Thymus (tissue), 11 donors: ENCODE results near the gene MTMR4. TPM values are rescaled to one million over a fixed set of nuclear protein-coding genes. Genes with fewer than 3 reads are reported as not detected.

ENCODE experiments used
- DNase-seq, 9 donors: peaks; one replicate each; pipeline ENCODE4 v3.0.0-alpha.2; 2013; ENCODE audit warnings: low spot score in 9 of 9, low read depth in 6 of 9, missing footprints in 1 of 9
- H3K27ac ChIP-seq, 2 donors: one replicate each; pipeline ENCODE4 v1.5.1; 2013; ENCODE audit warnings: control low read depth in 1 of 2, low read depth in 1 of 2, low read length in 1 of 2, mild to moderate bottlenecking in 1 of 2, moderate library complexity in 1 of 2
- H3K27me3 ChIP-seq, 2 donors: one replicate each; pipeline ENCODE4 v1.5.1; 2013; ENCODE audit warnings: low read length in 1 of 2; ENCODE audit not compliant: control insufficient read depth in 2 of 2, insufficient read depth in 1 of 2
- H3K36me3 ChIP-seq, 2 donors: one replicate each; pipeline ENCODE4 v1.5.1; 2013; ENCODE audit warnings: low read length in 1 of 2, mild to moderate bottlenecking in 1 of 2, moderate library complexity in 1 of 2; ENCODE audit not compliant: control insufficient read depth in 2 of 2, insufficient read depth in 2 of 2
- H3K4me1 ChIP-seq, 2 donors: one replicate each; pipeline ENCODE4 v1.5.1; 2013; ENCODE audit warnings: low read length in 2 of 2; ENCODE audit not compliant: control insufficient read depth in 2 of 2, insufficient read depth in 2 of 2
- H3K4me3 ChIP-seq, 2 donors: one replicate each; pipeline ENCODE4 v1.5.1; 2013; ENCODE audit warnings: low read length in 2 of 2, control low read depth in 1 of 2, mild to moderate bottlenecking in 1 of 2
- H3K9me3 ChIP-seq, 2 donors: one replicate each; pipeline ENCODE4 v1.5.1; 2013; ENCODE audit warnings: low read length in 1 of 2, mild to moderate bottlenecking in 1 of 2; ENCODE audit not compliant: control insufficient read depth in 2 of 2, insufficient read depth in 1 of 2
- WGBS: extraction: QIAGEN DNeasy Blood & Tissue Kit; methylation state at CpG from one replicate; pipeline ENCODE4 v1.1.7; 2013; 5-methylcytosine and 5-hydroxymethylcytosine counted together
- polyA plus RNA-seq: library from polyadenylated mRNA; stranded (reverse); fragments of 200-250 nt; gene quantifications from one replicate; pipeline ENCODE4 v1.2.3, GENCODE V29; 2013
- total RNA-seq: library from RNA; stranded (reverse); fragments of 120-200 nt; gene quantifications from one replicate; pipeline ENCODE4 v1.2.4, GENCODE V29; 2013
- donor health status: healthy.

The MTMR4 gene
- total and polyA plus RNA-seq, 2 donors: 17.0 to 28.0 TPM

DNA sequence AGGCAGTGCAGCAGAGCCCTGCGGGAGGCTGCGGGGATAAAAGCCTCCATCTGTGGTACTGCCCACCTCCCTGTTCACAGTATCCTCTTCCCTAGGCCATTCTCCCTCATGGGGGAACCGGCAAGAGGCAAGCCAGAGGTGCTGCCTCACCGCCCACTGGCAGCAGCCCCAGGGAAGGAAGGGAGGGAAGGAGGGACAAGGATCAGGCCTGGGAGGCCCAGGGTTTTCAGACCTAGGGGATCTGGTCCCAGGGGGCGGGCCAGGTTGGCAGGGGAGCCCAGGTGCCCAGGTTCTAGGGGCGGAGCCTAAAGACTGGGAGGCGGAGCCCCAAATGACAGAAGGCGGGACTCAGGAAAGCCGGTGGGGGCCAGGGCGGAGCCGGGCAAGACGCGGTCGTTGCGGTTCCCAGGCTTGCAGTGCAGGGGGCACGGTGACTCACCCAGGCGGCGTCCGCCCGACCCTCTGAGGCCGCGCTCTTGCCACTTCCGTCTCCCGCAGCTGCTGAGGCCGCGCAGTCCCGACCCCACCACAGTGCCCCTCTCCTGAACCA is 3.0 kb upstream of the MTMR4 start:
- H3K36me3 ChIP-seq: peaks cover 2 to 10% of the 10 kb centered on the region in 2 donors
- H3K4me3 ChIP-seq: peak overlapping the region; percentile 59 to 80
- no peak for DNase-seq
- WGBS: 1% methylated on average over 27 of the region's 27 CpGs
- H3K9me3 ChIP-seq: no peaks in the 10 kb centered on the region
- H3K27me3 ChIP-seq: no peaks in the 10 kb centered on the region
- H3K4me1 ChIP-seq: peaks cover 24 to 45% of the 10 kb centered on the region in 2 donors
- H3K27ac ChIP-seq: peak overlapping the region; percentile 74 to 95

GRCh38 chr17:58516644-58517377 is 2.4 kb upstream of the MTMR4 start:
- WGBS: 74% methylated on average over 2 of the region's 2 CpGs
- Histone ChIP-seq H3K27me3 (no peaks in the 10 kb centered on the region), H3K9me3 (no peaks in the 10 kb centered on the region), H3K27ac (peak overlapping the region; percentile 74 to 95), H3K36me3 (peaks cover 4 to 17% of the 10 kb centered on the region in 2 donors), H3K4me1 (peaks cover 24 to 45% of the 10 kb centered on the region in 2 donors), H3K4me3 (peak overlapping the region; percentile 59 to 80)
- no peak for DNase-seq

DNA sequence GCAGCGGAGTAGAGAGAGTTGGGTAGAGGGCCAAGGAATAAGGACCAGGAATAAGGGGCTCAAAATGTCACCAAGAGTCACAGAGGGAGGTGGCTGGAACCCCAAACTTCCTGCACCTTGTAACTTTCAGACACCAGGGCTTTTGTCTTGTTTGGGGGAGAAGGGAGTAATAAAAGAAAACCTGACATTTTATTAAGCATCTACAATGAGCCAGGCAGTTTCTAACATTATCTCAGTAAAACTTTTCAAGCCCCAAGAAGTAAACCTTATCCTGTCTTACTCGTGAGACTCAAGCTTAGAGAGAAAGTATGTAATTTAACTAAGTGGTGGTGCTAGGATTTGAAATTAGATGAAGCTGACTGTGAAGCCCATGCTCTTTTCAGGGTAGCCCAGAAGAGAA is 848 bp upstream of the MTMR4 start:
- no peaks in the 10 kb centered on the region for H3K27me3 ChIP-seq
- no peak for DNase-seq
- 95% methylated on average over 2 of the region's 2 CpGs for WGBS
- H3K9me3 ChIP-seq: no peaks in the 10 kb centered on the region
- no peak overlapping the region for H3K4me3 ChIP-seq
- H3K36me3 ChIP-seq: peaks cover 18 to 32% of the 10 kb centered on the region in 2 donors
- peaks cover 24 to 43% of the 10 kb centered on the region in 2 donors for H3K4me1 ChIP-seq
- no peak overlapping the region for H3K27ac ChIP-seq

GRCh38 chr17:58514770-58515157 is 326 bp upstream of the MTMR4 start:
- Histone ChIP-seq H3K27ac (no peak overlapping the region), H3K4me1 (peaks cover 24 to 43% of the 10 kb centered on the region in 2 donors), H3K36me3 (peaks cover 23 to 37% of the 10 kb centered on the region in 2 donors), H3K4me3 (peak overlapping the region in 1 of 2 donors; percentile 66), H3K27me3 (no peaks in the 10 kb centered on the region), H3K9me3 (no peaks in the 10 kb centered on the region)
- 44% methylated on average over 11 of the region's 11 CpGs for WGBS
- DNase-seq: no peak

- peak in 1 of 9 donors; percentile 31 for DNase-seq
- no peak overlapping the region for H3K27ac ChIP-seq
- H3K36me3 ChIP-seq: peaks cover 37 to 49% of the 10 kb centered on the region in 2 donors
Observed at GRCh38 chr17:58513267-58513964, 1.0 kb downstream of the MTMR4 start.

GRCh38 chr17:58510075-58510474 is 4.4 kb downstream of the MTMR4 start:
- Histone ChIP-seq H3K27me3 (no peaks in the 10 kb centered on the region), H3K4me3 (no peak overlapping the region), H3K27ac (no peak overlapping the region), H3K9me3 (no peaks in the 10 kb centered on the region), H3K4me1 (peaks cover 15 to 23% of the 10 kb centered on the region in 2 donors), H3K36me3 (peaks cover 67 to 78% of the 10 kb centered on the region in 2 donors)
- WGBS: 94% methylated on average over 5 of the region's 5 CpGs
- no peak for DNase-seq

More at GRCh38 chr17:58513267-58513964, 1.0 kb downstream of the MTMR4 start:
- WGBS: 19% methylated on average over 14 of the region's 14 CpGs
- Histone ChIP-seq H3K27me3 (no peaks in the 10 kb centered on the region), H3K4me1 (peaks cover 24 to 34% of the 10 kb centered on the region in 2 donors), H3K9me3 (no peaks in the 10 kb centered on the region), H3K4me3 (peak overlapping the region; percentile 63 to 66)

DNA sequence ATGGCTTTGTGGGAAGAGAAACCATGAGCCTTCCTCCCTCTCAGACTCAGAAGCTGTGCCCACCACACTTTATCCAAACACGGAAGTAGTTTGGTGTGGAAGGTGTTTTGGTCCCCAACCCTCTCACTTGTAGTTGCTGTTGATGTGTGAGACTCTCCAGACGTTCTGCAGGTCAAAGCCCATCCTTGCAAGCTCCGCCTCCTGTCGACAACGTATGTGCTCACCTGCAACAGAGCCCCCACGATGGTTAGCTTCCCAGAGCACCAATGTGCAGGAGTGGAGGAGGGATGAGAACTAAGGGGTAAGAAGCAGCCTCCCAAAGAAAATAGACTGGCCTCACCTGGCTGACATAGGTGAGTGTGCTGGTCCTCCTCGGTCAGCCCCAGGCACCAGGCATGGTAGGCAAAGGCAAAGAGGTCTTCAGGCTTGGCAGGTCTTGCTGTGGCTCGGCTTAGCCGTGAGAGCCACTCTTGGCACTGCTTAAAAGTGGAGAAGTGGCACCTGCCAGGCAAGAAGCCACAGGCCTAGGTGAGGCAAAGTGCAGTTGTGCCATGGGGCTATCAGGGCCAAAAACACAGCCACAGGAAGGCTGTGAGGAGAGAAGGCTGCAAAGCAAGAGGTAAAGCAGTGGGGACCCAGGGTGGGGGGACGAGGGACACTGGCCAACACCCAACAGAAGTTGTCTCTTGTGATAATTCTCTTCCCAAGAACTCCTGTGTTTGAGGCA is 5.9 kb downstream of the MTMR4 start:
- 97% methylated on average over 10 of the region's 10 CpGs for WGBS
- H3K27me3 ChIP-seq: no peaks in the 10 kb centered on the region
- no peaks in the 10 kb centered on the region for H3K9me3 ChIP-seq
- no peak for DNase-seq
- peaks cover 82 to 94% of the 10 kb centered on the region in 2 donors for H3K36me3 ChIP-seq
- no peak overlapping the region for H3K4me3 ChIP-seq
- H3K4me1 ChIP-seq: peaks cover 2 to 11% of the 10 kb centered on the region in 2 donors
- no peak overlapping the region for H3K27ac ChIP-seq

DNA sequence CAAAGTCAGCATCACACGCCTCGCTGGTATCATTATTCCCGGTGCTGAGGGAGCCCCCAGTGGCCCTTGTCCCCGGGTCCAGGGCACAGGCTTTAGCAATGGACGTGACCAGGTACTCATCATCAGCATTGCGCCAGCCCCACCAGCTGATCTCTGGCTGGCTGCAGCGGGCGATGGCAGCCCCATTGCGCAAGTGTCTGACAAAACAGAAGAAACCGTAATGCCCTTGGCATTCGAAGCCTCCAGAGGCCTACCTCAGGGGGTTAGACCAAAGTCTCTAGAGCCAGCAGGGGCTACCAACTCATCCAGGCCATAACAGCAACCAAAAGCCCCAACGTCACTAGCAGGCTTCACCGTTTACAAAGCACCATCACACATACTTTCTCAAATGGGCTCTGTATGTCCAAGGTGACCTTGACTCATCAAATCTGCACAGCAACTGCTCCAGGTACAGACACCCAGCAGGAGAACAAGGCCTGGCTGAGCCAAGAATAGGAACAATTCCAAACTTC is 7.3 kb downstream of the MTMR4 start:
- H3K9me3 ChIP-seq: no peaks in the 10 kb centered on the region
- DNase-seq: no peak
- no peak overlapping the region for H3K4me3 ChIP-seq
- H3K36me3 ChIP-seq: peaks cover 86 to 95% of the 10 kb centered on the region in 2 donors
- H3K27ac ChIP-seq: no peak overlapping the region
- no peaks in the 10 kb centered on the region for H3K4me1 ChIP-seq
- no peaks in the 10 kb centered on the region for H3K27me3 ChIP-seq
- 98% methylated on average over 13 of the region's 13 CpGs for WGBS
